Activated T-cell treated with anti-CD3 and anti-CD28 coated beads for 48 hours (primary cell): ENCODE measurements around the gene MRFAP1L1.
A peak's percentile ranks its signal among the peaks of the same experiment; 100 is the strongest.

Source experiments
- DNase-seq: peaks from one replicate; pipeline ENCODE4 v3.0.0-alpha.2; 2020; ENCODE audit warnings: low read depth

MRFAP1L1 gene

DNA sequence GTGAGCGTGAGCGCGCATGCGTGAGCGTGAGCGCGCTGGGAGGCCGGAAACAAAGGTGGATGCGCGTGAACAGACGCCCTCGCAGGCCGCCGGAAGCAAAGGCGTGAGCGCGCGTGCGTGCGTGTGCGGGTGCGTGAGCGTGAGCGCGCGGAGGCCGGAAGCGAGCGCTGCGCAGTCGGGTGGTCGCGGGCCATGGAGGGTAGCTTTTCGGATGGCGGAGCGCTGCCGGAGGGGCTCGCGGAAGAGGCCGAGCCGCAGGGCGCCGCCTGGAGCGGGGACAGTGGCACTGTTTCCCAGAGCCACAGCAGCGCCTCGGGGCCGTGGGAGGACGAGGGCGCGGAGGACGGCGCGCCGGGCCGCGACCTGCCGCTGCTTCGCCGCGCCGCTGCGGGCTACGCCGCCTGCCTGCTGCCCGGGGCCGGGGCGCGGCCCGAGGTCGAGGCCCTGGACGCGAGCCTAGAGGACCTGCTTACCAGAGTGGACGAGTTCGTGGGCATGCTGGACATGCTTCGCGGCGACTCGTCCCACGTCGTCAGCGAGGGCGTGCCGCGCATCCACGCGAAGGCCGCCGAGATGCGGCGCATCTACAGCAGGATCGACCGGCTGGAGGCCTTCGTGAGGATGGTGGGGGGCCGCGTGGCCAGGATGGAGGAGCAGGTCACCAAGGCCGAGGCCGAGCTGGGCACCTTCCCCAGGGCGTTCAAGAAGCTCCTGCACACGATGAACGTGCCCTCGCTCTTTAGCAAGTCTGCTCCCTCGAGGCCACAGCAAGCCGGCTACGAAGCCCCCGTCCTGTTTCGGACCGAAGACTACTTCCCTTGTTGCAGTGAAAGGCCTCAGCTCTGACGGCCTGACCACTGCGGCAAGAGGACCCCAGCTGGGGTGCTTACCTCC, 6.6 kb upstream of the MRFAP1L1 start, which contains the start of gene BLOC1S4:
Gene BLOC1S4 (plus strand): TSS at position 157 of the 894 bp plus-strand sequence. CDS start 36 bp downstream, at position 193.
- peak; percentile 88 for DNase-seq

DNA sequence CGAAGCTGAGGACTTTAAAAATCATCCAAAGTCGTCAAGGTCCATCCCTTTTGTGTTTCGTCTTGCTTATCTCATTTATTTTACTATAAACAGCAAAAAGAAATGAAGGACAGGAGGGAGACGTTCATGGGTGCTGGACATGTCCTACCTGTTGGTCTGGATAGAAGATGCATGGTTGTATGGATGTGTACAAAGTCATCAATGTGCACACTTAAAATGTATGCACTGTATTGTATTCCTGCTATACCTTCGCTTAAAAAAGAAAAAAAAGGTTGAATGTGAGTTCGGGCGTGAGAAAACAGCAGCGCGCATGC, 6.0 kb upstream of the MRFAP1L1 start:
- no peak for DNase-seq

DNA sequence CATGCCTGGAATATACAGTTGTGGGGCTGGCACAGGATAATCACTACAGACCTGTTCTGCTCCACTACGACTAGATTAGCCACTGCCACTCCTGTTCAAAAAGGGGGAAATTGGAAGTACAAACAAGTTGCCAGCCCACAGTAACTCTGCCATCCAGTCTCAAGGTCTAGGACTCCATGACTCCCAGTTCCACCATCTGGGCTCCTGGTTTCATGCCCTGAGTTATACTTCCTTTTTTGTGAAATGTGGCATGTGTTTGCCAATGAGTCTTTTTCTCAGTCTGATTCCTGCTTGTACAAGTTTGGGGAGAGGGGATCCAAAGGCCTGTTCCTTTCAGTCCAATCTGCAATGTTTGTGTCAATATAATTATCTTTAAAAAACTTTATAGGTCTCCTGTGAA, 5.3 kb upstream of the MRFAP1L1 start:
- no peak for DNase-seq

DNA sequence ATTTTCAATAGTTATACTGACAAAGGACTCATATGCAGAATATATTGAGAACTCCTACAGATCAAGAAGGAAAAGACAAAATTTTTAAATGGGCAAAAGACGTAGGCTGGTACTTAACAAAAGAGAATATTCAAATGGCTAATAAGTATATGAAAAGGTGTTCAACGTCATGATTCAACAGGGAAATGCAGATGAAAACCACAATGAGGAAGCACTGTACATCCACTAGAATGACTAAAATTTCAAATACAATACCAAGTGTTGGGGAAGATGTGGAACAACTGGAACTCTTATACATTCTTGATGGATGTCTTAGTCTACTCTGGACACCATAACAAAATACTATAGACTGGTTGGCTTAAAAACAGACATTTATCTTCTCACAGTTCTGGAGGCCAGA, 1.3 kb upstream of the MRFAP1L1 start:
- no peak for DNase-seq

DNA sequence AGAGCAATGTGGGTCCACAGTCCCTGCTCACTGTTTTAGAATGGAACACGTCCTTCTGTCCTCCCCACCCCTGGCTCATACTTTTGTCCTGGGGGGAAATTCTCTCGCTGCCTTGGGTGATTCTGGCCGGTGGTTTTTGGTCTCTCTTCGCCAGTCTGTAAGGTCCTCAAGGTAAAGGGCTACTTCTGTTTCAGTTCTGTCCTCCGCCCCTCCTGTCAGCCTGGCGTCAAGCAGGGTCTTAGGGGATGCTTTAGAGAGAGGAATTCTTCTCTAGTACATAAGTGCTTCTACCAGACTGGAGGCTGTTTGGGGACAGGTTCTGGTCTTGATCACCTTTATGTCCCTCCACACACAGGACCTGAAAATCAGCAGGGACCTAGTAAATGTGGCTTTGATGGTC, 617 bp upstream of the MRFAP1L1 start:
- DNase-seq: no peak

DNA sequence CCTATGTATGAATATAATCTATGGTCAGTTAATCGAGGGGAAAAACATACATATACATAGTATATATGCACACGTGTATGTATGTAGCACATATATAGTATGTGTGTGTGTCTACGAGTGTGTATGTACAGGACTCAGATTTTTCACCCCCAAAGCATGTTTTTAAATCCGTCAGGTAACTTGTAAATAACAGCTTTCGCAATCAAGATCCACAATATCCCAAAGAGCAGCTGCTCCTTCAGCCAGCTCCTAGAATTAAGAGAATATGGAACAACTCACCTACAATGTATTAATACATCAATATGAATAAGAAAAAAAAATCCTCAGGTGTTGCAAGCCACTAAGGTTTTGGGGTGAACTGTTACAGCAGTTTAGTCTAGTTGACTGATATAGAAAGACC, 3.5 kb downstream of the MRFAP1L1 start:
- no peak for DNase-seq

DNA sequence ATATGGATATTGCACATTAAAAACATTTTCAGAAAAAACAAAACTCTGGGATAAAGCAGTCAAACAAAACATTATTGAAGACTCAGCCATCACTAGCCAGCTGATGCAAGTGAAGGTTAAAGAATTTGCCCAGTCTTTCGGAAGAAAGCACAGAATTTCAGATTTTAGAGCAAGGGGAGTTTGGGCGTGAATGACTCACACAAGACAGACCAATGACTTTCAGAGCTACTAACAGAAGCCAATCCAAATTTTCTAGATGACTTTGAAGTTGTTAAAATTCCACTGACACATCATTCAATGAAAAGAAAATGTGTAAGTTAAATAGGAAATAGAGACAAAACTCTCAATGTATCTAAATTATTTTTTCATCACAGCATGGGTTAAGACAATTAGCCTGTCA, 4.0 kb downstream of the MRFAP1L1 start:
- DNase-seq: no peak

DNA sequence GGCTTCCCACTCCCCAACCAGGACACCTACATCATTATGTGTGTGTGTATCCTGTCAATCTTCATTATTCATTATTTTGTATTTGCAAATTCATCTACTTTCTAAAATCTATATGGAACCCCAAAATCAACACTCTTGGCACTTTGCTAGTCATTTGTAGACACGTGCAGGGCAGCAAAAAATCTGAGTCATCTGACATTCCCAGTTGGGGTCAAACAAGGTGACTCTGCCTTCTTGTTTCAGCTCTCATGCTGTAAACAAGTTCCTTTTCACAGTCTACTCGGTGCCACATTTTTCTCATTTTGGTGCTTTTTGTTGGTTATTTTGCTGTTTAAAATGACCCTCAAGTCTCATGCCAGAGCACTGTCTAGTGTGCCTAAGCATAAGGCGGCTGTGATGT, 5.9 kb downstream of the MRFAP1L1 start:
- no peak for DNase-seq

DNA sequence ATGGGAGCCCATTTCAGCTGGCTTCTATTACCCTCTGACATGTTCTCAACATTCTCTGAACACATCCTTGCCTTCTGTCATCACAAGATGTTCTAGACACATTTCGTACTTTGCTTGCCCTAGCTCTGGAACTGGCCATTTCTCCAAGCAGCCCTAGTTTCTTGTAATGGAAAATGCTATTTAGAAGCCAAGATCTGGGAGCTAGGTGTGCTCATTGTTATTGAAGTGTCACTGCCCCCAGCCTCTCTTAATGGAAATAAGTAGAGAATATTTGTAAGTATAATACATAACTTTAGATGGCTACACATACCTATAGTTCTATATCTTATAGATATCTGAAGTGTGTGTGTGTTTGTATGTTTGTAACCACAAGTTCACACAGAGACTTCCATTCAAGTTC, 6.9 kb downstream of the MRFAP1L1 start:
- DNase-seq: no peak

DNA sequence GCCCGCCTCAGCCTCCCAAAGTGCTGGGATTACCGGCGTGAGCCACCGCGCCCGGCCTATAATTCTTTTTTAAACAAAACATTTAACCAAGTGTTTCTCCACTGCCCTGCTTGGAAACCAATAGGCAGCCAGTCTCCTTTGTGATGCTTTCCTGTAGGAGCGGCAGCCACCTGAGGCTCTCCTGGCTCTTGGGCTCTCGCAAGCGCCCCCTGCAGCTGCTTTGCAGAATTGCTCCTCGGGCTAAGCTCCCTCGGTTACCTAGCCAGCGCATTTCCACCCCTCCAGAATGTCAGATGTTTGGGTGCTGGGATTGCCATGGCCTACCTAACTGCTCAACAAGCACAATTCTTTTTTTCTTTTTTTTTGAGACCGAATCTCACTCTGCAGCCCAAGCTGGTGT, 8.3 kb downstream of the MRFAP1L1 start:
- peak; percentile 56 for DNase-seq

DNA sequence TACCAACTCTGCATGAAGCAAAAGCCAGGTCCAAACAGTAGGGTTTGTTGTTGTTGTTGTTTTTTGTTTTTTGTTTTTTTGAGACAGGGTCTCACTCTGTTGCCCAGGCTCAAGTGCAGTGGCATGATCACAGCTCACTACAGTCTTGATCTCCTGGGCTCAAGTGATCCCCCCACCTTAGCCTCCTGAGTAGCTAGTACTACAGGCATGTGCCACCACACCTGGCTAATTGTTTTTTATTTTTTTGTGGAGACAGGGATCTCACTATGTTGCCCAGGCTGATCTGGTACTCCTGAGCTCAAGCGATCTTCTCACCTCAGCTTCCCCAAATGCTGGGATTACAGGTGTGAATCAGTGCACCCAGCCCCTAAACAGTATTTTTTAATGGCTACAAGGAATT, 9.8 kb downstream of the MRFAP1L1 start:
- no peak for DNase-seq

DNA sequence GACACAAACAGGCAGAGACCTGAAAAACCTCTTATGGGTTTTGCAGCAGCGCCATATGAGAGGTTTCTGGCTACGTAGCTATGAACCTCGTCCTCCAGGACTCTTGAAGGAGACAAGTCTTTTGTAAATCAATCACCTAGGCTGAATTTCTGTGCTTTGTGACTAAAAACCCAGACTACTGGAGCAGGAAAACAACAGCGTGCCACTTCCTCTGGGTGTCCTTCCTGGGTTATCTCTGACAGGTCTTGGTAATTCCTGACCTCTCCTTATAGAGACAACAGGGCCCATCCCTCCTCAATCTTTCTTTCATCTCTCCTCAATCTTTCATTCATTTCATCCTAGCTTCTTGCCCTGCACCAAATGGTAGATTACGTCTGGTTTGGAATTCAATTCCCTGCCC, 10.3 kb downstream of the MRFAP1L1 start:
- DNase-seq: no peak

DNA sequence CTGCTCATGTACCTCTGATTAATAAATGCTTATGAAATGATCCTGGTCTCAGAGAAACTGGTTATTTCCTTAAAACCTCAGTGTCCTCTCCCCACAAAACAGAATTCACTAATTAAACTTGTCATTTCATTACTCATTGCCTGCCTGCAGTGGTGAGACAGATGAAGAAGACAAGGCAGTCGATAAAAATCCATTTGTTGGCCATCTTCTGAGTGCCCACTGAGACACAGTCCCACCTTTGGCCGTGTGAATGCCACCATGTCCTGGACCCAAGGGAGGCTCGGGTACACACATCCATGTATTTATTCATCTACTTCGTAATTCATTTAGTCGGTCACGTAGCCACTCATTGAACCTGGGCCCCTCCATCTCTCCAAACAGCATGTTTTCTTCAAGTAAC, 12.5 kb downstream of the MRFAP1L1 start:
- DNase-seq: no peak

DNA sequence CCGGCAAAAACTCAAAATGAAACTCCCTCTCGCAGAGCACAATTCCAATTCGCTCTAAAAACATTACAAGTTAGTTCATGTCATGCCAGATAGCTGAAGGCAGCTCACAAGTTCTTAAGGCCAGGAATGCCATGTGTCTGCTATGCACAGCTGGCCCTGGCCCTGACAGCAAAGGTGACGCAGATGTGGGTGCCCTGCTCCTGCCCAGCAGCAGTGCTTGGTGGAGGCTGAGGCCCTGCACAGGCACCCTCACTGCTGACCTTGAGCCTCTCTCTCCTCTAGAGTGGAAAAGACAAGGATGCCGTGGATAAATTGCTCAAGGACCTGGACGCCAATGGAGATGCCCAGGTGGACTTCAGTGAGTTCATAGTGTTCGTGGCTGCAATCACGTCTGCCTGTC, 13.1 kb downstream of the MRFAP1L1 start:
- DNase-seq: no peak

DNA sequence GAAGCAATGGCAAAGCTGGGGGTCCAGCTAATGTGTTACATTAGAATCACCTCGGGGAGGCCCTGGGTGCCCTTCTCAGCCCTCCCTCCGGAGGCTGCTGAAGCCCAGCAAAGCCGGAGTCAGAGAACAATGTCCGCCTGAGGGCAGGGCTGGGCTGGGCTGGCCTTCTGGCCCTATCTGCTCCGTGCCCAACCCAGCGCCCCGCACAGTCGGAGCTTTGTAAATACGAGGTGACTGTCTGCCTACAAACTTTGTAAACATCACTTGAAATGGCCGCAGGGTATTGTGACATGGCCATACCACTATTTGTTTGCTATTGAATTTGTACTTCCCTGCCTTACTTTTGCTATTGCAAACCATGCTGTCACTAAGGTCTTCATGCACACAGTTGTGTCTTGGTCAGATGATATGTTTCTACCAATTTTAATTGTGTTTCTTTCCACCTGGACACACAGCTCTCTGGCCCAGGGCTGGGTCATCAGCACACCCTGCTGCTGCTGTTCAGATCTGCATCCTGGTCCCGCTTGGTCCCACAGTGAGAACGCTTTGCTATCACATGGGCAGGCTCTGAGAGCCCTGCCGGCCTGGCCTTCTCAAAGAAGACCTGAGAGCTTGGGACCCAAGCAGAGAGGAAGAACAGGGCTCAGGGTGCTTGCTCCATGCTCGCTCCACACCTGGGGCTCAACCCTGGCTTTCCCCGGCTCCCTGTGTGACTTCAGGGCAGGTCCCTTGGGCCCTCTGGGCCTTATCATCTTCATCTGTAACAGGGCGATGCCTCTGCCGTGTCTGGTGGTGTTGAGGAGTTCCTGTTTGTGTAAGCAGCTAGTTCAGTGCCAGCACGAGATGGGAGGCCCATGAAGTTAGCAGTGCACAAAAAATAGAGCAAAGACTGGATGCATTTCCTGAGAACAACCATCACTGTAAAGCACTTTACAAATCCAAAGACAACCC, 13.7 kb downstream of the MRFAP1L1 start:
- no peak for DNase-seq

DNA sequence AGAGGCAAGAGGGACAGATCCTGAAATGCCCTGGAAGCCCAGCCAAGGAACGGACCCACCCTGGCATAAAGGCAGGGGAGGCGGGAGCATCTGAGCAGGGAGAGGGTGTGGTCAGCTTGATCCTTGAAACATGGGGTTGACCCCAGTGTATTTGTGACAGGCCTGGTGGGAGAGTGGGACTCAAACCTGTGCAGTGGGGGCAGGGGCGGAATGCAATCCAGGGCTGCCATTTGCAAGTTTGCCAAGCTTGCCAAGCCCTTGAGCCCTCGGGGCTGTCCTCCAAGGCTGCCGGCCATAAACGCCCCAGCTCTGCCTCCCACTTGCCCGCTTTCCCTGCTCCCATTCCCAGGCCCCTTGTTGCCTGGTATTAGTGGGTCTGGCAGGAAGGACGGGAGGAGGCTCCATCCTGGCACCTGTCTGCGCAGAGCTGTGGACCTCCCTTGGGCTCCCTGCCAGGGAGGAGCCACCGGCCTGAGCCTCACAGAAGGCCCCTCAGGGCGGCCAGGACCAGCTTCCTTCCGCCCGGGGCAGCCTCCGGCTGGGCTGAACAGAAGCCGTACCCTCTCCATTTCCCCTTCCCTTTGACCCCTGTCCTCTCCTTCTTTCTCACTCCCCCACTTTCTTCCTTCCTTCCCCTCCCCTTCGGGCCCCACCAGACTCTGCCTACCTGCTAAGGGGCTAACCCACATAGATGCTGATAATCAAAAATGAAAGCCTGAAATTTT, 15.3 kb downstream of the MRFAP1L1 start:
- DNase-seq: no peak

DNA sequence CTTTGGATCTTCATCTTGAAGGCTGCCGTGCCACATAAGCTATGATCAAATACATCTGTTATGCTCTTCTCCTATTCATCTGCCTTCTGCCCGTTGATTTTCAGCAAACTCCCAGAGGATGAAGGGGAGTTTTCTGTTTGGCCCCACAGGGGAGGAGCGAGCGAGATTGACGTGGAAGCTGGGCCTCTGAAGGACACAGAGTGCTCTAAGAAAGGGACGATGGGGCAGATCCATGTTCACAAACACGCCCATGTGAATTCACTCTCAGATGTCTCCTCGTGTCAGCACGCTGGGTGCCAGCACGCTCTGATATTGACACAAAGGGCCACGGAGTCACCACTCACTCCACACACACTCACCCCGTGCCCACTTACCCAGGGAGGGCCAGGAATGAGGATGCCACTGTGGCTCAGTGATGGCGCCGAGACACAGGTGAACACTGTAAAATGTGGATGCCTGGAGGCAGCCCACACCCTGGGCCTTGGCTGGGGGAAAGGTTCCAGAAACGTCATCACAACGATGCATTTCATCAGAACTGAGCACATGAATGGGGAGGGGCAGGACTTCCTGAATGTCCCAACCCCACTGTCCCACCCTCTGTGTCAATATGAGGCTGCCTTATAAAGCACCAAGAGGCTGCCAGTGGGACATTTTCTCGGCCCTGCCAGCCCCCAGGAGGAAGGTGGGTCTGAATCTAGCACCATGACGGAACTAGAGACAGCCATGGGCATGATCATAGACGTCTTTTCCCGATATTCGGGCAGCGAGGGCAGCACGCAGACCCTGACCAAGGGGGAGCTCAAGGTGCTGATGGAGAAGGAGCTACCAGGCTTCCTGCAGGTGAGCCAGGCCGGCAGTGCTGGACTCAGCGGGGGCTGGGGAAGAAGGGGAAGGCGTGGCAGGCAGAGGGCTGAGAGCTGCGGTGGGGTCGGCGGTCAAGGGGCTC, 16.2 kb downstream of the MRFAP1L1 start, which contains the start of gene S100P:
Gene S100P (plus strand): TSS at position 648 of the 946 bp plus-strand sequence. CDS start 55 bp downstream, at position 703.
- no peak for DNase-seq

DNA sequence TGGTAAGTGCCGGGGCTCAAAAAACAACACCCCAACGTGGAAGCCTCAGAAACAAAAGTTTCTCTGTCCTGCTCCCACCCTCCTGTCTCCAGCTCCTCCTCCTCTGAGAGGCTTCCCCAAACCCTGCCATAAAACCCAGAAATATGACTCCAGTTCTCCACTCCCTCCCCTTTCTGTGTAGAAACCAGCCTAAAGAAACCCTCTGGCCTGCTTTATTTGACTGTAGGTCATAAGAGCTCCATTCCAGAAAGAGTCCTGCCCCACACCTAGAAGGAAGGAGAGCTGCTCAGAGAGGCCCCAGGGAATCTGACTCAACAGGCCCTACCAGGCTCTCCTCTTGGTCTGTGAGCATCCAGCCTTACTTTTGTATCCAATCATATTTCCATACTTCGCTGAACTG, 16.9 kb downstream of the MRFAP1L1 start:
- DNase-seq: no peak

DNA sequence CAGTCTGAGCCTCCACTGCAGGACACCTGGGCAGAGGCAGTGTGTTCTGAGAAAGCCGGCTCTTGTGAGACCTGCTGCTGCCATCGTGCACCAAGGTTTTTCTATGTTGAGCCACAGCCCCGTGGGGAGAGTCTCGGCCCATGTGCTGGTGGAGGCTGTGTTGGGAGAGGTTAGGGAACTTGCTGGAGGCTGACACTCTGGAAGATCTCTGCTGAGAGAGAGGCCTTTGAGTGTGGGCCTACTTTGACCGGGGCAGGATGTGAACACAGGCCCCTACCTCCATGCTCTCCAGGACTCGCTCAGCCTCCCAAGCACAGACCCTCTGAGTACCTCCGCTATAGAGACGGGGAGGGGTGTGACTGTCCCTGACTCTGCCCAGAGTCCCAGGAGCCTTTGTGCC, 17.3 kb downstream of the MRFAP1L1 start:
- DNase-seq: no peak

DNA sequence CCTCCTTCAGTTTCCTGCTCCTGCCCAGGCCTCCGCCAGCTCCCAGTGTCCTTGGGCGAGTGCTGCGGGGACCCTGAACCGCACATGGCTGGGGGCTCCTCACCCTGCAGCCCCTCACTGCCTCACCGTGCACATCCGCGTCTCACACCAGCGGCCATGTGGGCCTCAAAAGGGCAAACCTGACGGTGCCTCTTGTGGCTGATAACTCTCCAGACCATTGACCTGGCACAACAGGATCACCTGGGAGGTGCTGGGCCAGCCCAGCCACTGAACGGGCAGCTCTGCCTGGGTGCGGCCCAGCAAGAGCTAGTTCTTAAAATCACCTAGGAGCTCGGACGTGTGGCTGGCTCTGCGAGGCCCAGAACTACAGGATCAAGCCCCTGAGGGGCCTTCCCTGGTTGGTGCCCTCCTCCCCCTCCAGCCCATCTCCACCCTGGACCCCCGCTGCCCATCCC, 20.1 kb downstream of the MRFAP1L1 start:
- no peak for DNase-seq
